GM10847 (cell line): ENCODE data around the gene RBM15B.

Source experiments
- POLR2A ChIP-seq: IDR thresholded peaks from 2 replicates; pipeline ENCODE4 v1.6.1; 2011; ENCODE audit not compliant: insufficient read length; ENCODE audit errors: extremely low read depth

RBM15B gene

GRCh38 chr3:51373658-51374421 is 17.2 kb upstream of the RBM15B start:
- TF ChIP-seq POLR2A = no peak

- no peak for TF ChIP-seq POLR2A
Measured at GRCh38 chr3:51374456-51374855, 16.6 kb upstream of the RBM15B start.

DNA sequence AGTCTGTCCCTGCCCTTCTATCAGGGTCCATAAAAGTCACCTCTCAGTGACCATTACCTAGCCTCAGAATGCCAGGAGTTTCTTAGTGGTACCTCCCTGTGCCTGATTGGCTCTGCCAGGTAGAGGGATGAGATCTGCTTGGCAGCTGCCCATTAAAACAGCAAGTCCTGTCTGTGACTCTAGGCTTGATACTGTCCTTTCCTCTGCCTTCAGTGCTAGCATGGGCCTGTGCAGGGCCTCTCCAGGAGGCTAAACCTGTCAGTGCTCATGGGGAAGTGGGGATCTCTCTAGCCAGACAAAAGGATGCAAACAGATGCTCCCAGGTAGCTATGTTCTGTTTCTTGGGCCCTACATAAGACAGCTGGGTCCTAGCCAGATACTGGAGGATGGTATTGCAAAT is 15.9 kb upstream of the RBM15B start:
- TF ChIP-seq POLR2A = no peak

DNA sequence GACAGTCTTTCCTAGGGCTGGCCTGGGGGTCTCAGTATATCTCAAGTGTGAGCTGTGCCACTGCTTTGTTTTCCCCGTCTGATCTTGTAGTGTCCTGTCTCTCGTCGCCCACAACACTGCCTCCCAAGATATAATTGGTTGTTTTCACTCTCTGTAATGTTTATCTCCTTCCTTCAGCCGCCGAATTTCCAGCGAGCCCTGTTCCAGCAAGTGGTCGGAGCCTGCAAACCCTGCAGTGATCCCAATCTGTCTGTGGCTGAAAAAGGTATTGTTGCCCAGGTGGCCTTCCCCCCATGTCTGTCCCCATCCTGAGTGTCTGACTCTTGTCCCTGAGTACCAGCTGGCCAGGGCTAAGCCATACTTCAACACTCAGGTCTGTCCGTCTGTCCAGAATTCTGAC is 15.5 kb upstream of the RBM15B start:
- no peak for TF ChIP-seq POLR2A

DNA sequence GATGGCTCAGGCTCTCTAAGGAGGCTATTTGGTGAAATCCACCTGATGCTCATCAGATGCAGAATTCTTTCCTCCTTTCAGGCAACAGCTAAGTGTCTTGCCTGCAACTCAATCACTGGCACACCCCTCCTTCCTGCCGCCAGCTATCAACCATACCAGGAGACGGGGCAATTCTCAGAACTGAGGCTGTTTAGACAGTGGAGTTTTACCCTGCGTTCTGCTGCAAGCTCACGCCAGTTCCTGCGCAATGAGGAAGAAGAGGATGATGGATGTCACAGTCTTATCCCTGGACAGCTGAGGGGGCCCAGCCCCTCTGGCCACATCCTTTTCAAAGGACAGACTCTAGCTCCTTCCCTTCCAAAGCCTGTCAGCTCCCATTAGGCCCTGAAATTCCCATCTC is 13.0 kb upstream of the RBM15B start:
- TF ChIP-seq POLR2A = no peak

- TF ChIP-seq POLR2A = no peak
Measured at GRCh38 chr3:51378726-51379125, 12.4 kb upstream of the RBM15B start.

GRCh38 chr3:51379301-51379700 is 11.8 kb upstream of the RBM15B start:
- no peak for TF ChIP-seq POLR2A

DNA sequence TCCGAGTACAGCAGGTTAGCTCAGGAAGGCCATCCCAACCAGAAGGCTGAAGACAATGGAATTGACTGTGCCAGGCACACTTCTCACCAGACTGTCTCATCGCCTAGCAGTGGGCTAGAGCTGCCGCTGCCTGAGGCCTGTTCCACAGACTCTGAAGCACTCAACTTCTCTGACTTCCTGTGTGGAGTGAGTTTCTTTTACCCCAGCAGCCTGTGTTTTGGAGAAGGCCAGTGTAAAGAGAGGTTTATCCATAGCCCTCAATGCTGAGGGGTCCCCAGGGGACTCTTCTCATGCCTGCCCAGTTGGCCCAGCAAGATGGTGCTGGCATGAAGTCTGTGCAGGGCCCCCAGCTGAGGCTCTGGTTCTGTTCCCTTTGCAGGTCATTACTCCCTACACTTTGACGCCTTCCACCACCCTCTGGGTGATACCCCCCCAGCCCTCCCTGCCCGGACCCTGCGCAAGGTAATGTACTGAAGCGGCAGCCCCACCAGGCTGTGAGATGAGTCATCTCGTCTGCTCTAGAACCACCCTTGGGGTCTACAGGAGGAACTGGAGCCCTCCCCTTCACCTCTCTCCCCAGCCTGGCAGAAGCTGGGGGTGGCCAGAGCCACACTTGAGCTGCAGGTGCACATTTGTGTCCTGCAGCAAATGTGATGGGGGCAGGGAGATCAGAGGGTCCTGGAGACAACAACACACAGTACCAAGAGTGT is 11.2 kb upstream of the RBM15B start:
- no peak for TF ChIP-seq POLR2A

DNA sequence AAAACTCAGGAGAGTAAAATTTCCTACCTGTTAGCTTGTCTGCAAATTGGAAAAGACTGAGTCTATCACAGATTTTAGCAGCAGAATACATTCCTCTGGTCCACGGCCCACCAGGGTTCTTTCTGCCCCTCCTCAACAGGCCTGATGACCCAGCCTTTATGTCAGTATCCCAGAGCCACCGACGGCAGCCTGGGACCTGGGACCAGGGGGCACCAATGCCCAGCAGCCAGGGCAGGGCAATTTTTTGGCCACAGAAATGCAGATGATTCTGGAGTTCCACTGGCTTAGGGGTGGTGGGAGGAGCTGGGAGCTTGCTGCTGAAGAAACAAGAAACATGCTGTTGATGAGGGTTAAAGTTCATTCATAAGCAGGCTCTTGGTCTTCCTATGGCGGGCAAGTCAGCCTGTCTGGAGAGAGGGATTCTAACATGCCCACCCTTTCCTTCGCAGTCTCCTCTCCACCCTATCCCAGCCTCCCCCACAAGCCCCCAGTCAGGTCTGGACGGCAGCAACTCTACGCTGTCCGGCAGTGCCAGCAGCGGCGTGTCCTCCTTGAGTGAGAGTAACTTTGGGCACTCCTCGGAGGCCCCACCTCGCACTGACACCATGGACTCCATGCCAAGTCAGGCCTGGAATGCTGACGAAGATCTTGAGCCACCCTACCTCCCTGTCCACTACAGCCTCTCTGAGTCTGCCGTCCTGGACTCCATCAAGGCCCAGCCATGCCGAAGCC is 10.3 kb upstream of the RBM15B start:
- no peak for TF ChIP-seq POLR2A

DNA sequence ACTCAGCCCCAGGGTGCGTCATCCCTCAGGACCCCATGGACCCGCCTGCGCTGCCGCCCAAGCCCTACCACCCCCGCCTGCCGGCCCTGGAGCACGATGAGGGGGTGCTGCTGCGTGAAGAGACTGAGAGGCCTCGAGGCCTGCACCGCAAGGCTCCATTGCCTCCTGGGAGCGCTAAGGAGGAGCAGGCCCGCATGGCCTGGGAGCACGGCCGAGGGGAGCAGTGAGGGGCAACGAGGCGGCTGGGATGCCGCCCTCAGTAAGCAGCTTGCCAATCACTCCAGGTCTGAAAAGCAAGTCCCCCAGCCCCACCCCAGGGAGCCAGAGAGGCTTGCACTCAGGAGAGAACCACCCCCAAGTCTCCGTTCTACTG is 9.8 kb upstream of the RBM15B start:
- no peak for TF ChIP-seq POLR2A

GRCh38 chr3:51382076-51382745 is 8.9 kb upstream of the RBM15B start:
- TF ChIP-seq POLR2A = no peak

DNA sequence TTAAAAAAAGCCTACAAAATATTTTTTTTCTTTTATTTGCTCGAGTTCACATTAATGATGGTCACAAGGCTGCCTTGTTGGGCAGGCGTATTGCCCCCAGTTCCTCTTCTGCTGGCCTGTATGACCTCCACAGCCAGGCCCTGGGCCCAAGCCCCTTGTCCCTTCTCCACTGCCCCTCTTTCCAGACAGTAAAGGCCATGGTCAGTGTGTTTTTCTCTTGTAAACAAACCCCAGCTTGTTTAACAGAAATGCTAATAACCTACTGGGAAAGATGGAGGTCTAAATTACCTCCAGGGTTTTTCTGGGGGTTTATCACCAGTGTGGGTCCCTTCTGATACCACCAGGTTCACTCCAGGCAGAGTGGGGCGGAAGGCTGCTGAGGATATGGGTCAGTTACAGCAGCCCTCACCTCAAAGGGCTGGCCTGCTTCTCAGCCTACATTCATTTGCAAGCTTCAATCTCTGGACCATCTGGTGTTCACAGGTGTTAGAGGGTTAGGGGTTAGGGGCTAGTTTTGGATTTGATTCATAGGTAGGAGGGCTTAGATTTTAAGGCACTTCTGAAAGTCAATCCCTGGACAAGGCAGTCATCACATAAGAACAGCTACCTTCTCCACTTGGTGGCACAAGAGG is 8.0 kb upstream of the RBM15B start:
- TF ChIP-seq POLR2A = no peak

GRCh38 chr3:51384055-51384725 is 6.9 kb upstream of the RBM15B start:
- no peak for TF ChIP-seq POLR2A

DNA sequence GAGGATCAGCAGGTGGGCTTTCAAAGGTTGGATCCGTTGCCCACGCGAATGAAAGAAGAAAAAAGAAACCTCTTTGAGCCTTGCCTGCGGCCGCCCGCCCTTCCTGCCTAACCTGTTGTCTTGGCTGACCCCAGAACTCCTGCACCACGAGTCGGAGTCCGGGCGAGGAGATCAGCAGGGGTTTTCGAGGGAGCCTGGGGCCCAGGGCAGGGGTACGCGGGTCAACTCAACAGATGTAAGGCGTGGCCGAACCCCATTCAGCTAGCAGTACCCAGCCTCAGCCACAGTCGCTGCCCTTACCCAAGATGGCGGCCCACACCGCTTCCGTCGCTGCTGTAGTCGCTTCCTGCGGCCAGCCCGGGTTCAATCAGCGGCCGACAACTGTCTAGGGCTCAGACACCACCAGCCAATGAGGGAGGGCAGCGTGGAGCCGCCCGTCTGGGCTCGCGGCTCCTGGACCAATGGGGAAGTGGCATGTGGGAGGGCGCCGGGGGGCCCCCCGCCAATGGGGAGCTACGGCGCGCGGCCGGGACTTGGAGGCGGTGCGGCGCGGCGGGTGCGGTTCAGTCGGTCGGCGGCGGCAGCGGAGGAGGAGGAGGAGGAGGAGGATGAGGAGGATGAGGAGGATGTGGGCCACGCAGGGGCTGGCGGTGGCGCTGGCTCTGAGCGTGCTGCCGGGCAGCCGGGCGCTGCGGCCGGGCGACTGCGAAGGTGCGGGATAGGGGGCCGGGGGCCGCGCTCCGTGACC is 6.2 kb upstream of the RBM15B start, which contains the start of gene MANF:
MANF (plus strand) TSS at position 566 of the 748 bp plus-strand sequence; CDS start at position 618, 52 bp downstream.
- peak; percentile 93 for TF ChIP-seq POLR2A

DNA sequence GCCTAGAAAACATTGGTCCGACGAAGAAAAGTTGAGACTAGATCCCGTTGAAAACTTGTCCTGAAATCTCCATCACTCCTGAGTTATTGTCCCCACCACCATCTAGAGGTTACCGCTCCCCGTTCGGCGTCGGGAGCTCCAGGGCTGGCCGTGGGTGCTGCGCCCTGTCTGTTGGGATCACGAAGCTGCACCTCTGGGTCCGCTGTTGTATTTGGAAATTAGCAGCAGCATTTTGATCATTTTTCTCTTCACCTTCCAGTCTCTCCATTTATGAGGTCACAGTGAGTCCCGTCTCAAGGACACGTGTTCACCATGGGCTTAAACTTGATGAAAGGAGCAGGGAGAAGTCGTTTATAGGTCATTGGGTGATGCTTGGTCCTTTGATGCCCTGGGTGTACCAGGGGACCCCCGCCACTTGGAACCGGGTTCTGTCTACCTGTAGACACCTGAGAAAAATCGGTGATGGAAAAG is 5.4 kb upstream of the RBM15B start:
- TF ChIP-seq POLR2A = no peak
